Stimulated activated CD4-positive, alpha-beta T cell treated with anti-CD3 and anti-CD28 coated beads, Interleukin-4, amount 100 ng/mL, for 48 hours (primary cell): ENCODE results near the gene BNC2.

Experiments
- DNase-seq, 2 donors: peaks; one replicate each; pipeline ENCODE4 v3.0.0-alpha.2; 2020; ENCODE audit warnings: low read depth in 2 of 2

The BNC2 gene

DNA sequence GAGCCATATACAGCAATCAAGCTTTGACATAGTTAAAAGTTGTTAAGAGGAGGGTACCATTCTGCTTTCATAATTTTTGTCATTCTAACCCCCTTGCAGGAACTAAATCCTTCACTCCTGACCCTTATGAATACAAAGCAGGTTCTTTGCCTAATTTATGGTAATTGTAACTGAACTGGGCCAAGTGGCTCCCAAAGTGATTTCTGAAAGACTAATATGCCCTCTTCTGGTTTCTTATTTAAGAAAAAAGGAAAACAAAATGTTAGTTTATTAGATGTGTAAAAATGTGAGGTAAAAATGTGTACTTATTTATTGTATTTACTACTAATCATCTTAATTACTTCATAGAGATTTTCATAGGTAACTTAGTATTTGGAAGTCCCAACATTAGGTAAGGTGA is 268.5 kb downstream of the BNC2 start:
- no peak for DNase-seq

DNA sequence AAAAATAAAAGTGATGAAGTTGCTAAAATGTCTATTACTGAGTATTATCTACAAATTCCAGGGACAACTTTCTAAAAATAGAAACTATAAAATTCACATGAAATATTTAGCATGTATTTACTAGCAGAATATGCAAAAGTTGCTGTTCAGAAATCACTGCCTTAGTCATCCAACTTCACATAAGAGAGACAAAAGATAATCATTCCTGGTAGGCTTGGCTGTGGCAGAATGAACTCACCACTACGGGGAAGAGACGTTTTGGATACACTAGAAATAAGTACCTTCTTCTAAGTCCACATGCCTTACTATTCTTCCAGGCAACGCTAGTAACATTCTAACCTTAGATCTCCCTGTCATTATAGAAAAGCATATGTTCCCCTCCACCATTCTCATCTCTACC is 272.2 kb downstream of the BNC2 start:
- no peak for DNase-seq

DNA sequence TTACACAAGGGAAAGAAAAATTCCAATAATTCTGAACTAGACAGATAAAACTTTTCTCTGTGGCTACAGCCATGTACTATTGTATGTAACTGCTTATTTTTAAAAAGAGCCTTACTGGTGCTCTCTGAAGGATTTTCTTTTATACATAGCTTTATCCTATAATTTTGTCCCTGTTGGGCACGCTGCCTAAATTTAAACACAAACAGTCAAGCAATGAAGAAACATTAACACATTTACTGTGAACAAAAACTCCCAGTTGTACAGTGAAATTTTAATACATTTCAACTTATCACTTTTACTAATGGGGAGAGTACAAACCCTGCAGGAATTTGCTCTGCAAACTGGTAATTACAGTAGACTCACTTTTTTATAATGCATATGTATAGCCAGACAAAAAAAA is 273.3 kb downstream of the BNC2 start:
- no peak for DNase-seq

GRCh38 chr9:16595227-16595626 is 275.2 kb downstream of the BNC2 start:
- DNase-seq, result no peak

DNA sequence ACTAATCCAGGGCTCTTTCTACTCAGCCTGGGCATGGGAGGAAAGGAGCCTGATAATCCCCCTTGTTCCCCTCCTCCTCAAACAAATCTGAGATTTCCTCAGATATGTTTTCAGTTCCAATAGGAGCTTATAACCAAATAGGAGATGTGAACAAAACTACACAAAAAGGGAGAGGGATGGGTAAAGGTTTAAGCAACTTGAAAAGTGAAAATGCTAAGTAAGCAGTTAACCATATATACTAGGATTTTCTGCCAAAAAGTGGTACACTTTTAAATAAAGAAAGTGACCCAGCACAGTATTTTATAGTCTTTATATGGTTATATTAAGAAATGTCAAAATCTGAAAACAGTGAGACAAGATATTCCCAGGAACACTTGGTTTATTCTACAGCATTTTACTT is 275.7 kb downstream of the BNC2 start:
- no peak for DNase-seq

GRCh38 chr9:16593746-16594145 is 276.7 kb downstream of the BNC2 start:
- no peak for DNase-seq

GRCh38 chr9:16591092-16591491 is 279.4 kb downstream of the BNC2 start:
- DNase-seq, result no peak

GRCh38 chr9:16585591-16585990 is 284.9 kb downstream of the BNC2 start:
- no peak for DNase-seq

DNA sequence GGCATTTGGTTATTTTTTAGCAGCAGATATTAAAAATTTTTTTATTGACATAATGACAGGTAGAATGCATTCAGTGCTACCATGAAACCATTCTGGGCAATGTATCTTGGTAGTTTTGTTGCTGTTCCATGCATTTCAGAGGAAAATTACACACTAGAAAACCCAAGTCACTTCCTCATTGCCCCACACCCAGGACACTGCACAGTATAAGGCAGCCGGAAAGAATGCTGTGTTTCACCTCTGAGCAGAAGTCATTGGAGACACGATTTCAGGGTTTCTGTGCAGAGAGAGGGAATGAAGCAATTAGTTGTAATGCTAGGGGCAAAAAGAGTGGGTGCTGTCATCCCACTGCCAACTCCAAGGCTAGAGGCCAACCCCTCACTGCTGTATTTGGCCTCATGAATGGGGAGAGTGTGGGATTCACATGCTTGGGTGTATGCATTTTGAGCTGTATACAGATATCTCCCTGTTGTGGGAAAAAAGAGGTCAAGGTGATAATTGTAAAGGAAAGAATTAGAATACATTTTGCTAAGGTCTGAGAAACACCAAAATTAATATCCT is 290.5 kb downstream of the BNC2 start:
- DNase-seq, result no peak

DNA sequence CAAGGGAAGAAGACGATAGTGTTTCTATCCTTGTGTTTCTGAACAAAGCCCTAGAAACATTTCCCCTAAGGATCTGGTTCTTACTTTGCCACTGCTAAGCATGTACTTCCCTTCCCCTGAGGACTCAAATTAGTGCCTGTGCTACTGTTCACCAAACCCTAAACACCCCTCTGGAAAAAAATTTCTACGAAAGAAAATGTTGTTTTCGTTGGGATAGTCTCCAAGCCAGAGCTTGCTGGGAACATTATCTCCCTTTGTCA is 294.6 kb downstream of the BNC2 start:
- DNase-seq, result no peak

DNA sequence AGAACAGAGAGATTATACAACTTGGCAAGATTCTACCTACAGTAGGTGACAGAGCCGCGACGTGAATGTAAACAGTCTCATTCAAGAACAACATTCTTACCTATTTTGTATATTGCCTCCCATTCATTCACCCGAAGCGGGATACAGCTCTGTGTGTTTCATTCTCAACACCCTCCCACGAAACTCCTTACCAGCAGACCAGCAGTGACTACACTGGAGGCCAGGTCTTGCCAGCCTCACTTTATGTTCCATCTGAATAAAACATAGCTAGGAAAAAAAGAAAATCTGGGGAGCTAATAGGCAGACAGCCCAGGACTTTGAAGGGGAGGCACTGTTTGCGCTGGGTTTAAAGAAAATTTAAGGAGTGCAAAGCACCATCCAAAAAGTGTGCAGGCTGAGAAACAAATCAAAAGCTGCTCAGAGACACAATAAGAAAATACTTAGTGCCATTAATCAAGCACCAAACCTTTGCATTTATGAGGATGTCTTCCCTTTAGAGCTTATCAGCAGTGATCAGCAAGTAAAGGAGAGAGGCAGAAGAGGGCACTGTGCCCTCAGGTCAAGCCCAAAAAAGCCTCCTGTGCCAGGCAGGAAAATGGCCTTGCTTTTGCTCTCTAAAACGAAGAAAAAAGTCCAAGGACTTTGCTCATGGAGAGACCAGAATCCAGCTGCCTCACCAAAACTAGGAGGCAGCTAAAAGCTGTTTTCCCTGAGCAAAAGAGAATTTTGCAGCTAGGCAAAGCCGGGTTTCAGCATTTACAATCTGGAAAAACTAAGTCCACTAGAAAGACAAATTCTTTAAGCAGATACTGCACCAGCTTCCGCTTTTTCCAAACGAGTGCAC is 295.1 kb downstream of the BNC2 start:
- DNase-seq, result no peak

GRCh38 chr9:16572005-16572734 is 298.3 kb downstream of the BNC2 start:
- DNase-seq, result no peak

GRCh38 chr9:16571127-16571802 is 299.2 kb downstream of the BNC2 start:
- no peak for DNase-seq

DNA sequence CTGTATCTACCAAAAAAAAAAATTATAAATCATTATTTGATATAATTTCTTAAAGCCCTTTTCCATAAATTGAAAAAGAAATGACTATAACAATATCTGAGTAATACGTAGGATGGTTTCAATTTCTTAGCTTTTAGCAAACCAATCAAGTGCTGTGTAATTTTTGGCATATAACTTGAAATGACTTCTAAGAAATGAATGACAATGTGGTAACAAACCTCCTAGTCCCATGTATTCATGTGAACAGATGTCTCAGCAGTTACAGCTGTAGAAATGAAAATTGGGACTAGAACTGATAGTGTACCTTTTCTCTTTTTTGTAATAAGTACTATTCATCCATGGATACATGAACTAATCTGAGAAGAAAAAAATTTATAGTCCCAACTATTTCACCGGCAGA is 307.0 kb downstream of the BNC2 start:
- no peak for DNase-seq

DNA sequence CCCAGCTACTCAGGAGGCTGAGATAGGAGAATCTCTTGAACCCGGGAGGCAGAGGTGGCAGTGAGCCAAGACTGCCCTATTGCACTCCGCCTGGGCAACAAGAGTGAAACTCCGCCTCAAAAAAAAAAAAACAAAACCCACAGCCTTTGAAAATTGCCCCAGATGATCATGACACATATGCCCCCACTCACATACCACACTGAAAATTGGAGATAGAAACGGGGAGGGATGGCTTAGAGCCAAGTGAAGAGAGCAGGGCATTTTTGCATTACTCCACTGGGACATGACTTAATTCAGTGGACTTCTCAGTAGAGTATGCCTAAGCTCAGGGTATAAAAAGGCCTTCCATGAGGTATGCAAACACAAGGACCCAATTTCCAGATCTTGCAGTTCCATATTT is 309.3 kb downstream of the BNC2 start:
- DNase-seq, result no peak

DNA sequence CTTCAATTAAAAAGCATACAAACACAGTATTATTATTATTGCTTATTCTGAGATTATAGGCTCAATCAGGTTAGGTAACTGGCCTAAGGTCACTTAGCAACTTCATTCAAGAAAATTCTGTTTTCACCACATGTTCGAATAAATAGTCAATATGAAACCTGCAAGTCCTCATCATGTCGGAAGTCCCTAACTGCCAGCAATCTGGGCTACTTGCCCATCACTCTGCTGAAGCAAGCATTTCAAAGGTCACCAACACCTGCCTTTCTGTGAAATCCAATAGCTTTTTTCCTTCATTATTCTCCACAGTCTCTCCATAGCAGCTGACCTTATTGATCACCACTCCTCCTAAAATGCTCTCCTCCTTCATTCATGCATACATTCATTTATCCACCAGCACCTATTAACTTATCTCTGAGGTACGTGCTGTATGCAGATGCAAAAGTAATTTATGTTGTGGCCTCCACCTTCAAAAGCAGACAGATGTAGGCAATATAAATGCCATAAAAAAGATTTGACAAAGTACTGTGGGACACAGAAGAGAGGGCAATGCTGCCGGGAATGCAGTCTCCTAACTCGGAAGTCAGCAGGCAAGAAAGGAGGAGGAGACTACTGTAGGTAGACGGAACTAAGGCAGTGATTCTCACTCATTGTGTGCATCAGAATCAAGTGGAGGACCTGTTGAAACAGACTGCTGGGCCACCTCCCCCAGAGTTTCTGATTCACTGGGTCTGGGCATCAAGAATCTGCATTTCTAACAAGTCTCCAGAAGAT is 310.9 kb downstream of the BNC2 start:
- no peak for DNase-seq

DNA sequence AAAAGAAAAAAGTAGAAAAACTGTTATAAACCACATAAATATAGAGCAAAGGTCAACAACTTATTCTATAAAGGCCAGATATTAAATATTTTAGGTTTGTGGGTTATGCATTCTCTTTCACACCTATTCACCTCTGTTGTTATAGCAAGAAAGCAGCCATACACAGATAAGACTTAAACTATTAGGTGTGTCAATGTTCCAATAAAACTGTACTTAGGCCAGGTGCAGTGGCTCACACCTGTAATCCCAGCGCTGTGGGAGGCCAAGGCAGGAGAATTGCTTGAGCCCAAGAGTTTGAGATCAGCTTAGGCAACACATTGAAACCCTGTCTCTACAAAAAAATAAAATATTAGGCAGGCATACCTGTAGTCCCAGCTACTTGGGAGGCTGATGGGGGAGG is 314.7 kb downstream of the BNC2 start:
- no peak for DNase-seq

- no peak for DNase-seq
These were observed 316.5 kb downstream of the BNC2 start for GRCh38 chr9:16553869-16554540.

DNA sequence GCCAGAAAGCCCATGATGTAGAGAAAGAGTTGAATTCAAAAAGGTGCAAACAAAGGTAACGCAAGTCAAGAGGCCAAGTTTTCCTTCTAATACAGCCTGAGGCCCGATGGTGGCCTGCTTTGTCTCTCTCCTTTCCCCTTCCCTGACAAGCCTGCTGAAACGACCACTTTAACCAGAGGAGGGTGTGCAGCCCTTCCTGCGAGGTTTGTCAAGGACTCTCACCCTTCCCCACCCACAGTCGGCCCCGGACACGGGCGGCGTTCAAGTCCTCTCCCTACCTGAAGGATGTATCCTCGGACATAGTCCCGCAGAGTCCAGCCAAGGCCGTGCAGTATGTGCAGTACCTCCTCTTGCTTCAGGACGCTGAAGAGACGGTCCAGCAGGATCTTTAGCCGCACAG is 318.2 kb downstream of the BNC2 start:
- DNase-seq, result no peak

DNA sequence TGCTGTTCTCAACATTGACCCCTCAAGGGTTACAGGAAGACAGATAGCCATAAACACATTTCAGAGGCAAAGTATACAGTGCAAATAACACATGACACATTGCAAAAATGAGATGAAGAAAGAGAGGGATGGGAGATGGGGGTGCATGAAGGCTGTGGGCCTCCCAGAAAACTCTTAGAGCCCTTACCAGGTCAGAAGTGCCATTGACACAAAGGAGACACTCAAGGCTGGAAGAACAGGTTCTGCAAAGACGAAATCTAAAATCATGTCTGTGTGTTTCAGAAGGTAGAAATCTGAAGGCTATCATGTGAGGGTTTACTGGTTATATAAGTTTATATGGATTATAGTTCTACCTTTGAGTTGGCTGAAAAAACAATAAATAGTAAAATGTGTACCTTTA is 318.8 kb downstream of the BNC2 start:
- DNase-seq, result no peak

DNA sequence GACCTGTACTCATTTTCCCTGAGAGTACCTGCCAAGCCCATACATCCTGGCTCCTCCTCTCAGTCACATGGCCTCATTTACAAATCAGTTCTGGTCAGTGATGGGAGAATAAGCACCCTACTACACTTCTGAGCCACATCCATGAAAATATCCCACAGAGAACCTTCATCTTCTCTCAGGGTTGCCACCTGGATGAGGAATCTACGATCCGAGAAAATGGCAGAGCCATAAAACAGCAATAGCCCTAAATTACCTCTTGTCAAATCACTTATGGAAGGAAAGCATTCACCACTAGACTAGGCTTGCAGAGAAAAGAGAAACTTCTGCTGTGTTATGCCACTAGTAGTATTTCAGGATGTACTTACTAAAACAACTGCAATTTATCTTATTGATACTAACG is 324.8 kb downstream of the BNC2 start:
- DNase-seq, result no peak
